ENCODE data around the gene STX8.
"Not testable (repeated sequence)": the region's sequence is repeated elsewhere in the genome, so short reads cannot be mapped to it uniquely, and the experiment has no call there.

The STX8 gene

GRCh38 chr17:9279893-9280292 lies 295.7 kb downstream of the STX8 start:
- no peak for DNase-seq
- ATAC-seq: no peak
- Mint-ChIP-seq H3K4me3 (no peak overlapping the region), H3K9me3 (no peaks in the 10 kb centered on the region), H3K27ac (peak overlapping the region in 1 of 2 donors; percentile 35), H3K4me1 (peaks cover 7% of the 10 kb centered on the region), H3K27me3 (no peaks in the 10 kb centered on the region)

GRCh38 chr17:9274973-9275372 lies 300.6 kb downstream of the STX8 start:
- H3K27ac Mint-ChIP-seq: peak overlapping the region in 1 of 2 donors; percentile 83
- no peaks in the 10 kb centered on the region for H3K27me3 Mint-ChIP-seq
- peaks cover 28% of the 10 kb centered on the region for H3K4me1 Mint-ChIP-seq
- H3K4me3 Mint-ChIP-seq: peak overlapping the region; percentile 8 to 23
- DNase-seq (no peak), ATAC-seq (no peak)
- H3K9me3 Mint-ChIP-seq: no peaks in the 10 kb centered on the region

- Mint-ChIP-seq H3K27ac (peak overlapping the region; percentile 89 to 92), H3K4me3 (peak overlapping the region; percentile 55 to 72), H3K4me1 (peaks cover 28% of the 10 kb centered on the region), H3K27me3 (no peaks in the 10 kb centered on the region), H3K9me3 (no peaks in the 10 kb centered on the region)
- peak; percentile 19 to 80 for DNase-seq
- ATAC-seq: peak; percentile 99
These were observed 301.9 kb downstream of the STX8 start for GRCh38 chr17:9273428-9274391.

- Mint-ChIP-seq H3K4me3 (peak overlapping the region in 1 of 2 donors; percentile 72), H3K27ac (no peak overlapping the region), H3K4me1 (peaks cover 28% of the 10 kb centered on the region), H3K9me3 (no peaks in the 10 kb centered on the region), H3K27me3 (no peaks in the 10 kb centered on the region)
- DNase-seq: no peak
- no peak for ATAC-seq
These were observed 303.0 kb downstream of the STX8 start for GRCh38 chr17:9272501-9273200.

- no peak for ATAC-seq
- Mint-ChIP-seq H3K4me1 (peaks cover 28% of the 10 kb centered on the region), H3K27me3 (no peaks in the 10 kb centered on the region), H3K9me3 (no peaks in the 10 kb centered on the region), H3K4me3 (no peak overlapping the region), H3K27ac (no peak overlapping the region)
- DNase-seq: no peak
These were observed 303.6 kb downstream of the STX8 start for GRCh38 chr17:9271989-9272388.

- ATAC-seq (no peak), DNase-seq (no peak)
- H3K27ac Mint-ChIP-seq: no peak overlapping the region
- no peaks in the 10 kb centered on the region for H3K27me3 Mint-ChIP-seq
- H3K9me3 Mint-ChIP-seq: no peaks in the 10 kb centered on the region
- peaks cover 28% of the 10 kb centered on the region for H3K4me1 Mint-ChIP-seq
- no peak overlapping the region for H3K4me3 Mint-ChIP-seq
These were observed 304.7 kb downstream of the STX8 start for GRCh38 chr17:9270921-9271320.

- H3K27me3 Mint-ChIP-seq: no peaks in the 10 kb centered on the region
- DNase-seq: no peak
- H3K4me1 Mint-ChIP-seq: peaks cover 21% of the 10 kb centered on the region
- no peaks in the 10 kb centered on the region for H3K9me3 Mint-ChIP-seq
- H3K4me3 Mint-ChIP-seq: no peak overlapping the region
- ATAC-seq: no peak
- H3K27ac Mint-ChIP-seq: peak overlapping the region in 1 of 2 donors; percentile 84
These were observed 306.1 kb downstream of the STX8 start for GRCh38 chr17:9269350-9270035.

GRCh38 chr17:9268546-9268945 lies 307.1 kb downstream of the STX8 start:
- Mint-ChIP-seq H3K4me1 (peaks cover 11% of the 10 kb centered on the region), H3K9me3 (no peaks in the 10 kb centered on the region), H3K27ac (no peak overlapping the region), H3K4me3 (no peak overlapping the region), H3K27me3 (no peaks in the 10 kb centered on the region)
- ATAC-seq (no peak), DNase-seq (no peak)

GRCh38 chr17:9266697-9267117 lies 308.9 kb downstream of the STX8 start:
- H3K4me3 Mint-ChIP-seq: no peak overlapping the region
- ATAC-seq (no peak), DNase-seq (no peak)
- no peaks in the 10 kb centered on the region for H3K9me3 Mint-ChIP-seq
- no peaks in the 10 kb centered on the region for H3K27me3 Mint-ChIP-seq
- no peaks in the 10 kb centered on the region for H3K4me1 Mint-ChIP-seq
- H3K27ac Mint-ChIP-seq: no peak overlapping the region

GRCh38 chr17:9266031-9266680 lies 309.5 kb downstream of the STX8 start:
- Mint-ChIP-seq H3K27ac (no peak overlapping the region), H3K9me3 (no peaks in the 10 kb centered on the region), H3K4me1 (no peaks in the 10 kb centered on the region), H3K4me3 (no peak overlapping the region), H3K27me3 (no peaks in the 10 kb centered on the region)
- DNase-seq (no peak), ATAC-seq (no peak)

- H3K27me3 Mint-ChIP-seq: no peaks in the 10 kb centered on the region
- H3K4me1 Mint-ChIP-seq: peaks cover 25% of the 10 kb centered on the region
- DNase-seq: no peak
- no peak for ATAC-seq
- H3K4me3 Mint-ChIP-seq: no peak overlapping the region
- no peak overlapping the region for H3K27ac Mint-ChIP-seq
- no peaks in the 10 kb centered on the region for H3K9me3 Mint-ChIP-seq
These were observed 314.3 kb downstream of the STX8 start for GRCh38 chr17:9261081-9262012.

GRCh38 chr17:9259419-9259818 lies 316.2 kb downstream of the STX8 start:
- Mint-ChIP-seq H3K9me3 (no peaks in the 10 kb centered on the region), H3K4me3 (no peak overlapping the region), H3K4me1 (peaks cover 29% of the 10 kb centered on the region), H3K27ac (no peak overlapping the region), H3K27me3 (no peaks in the 10 kb centered on the region)
- no peak for DNase-seq
- ATAC-seq: no peak

GRCh38 chr17:9258115-9259015 lies 317.3 kb downstream of the STX8 start:
- H3K27ac Mint-ChIP-seq: peak overlapping the region; percentile 31 to 82
- no peaks in the 10 kb centered on the region for H3K27me3 Mint-ChIP-seq
- H3K4me3 Mint-ChIP-seq: no peak overlapping the region
- peak; percentile 75 for ATAC-seq
- peaks cover 40% of the 10 kb centered on the region for H3K4me1 Mint-ChIP-seq
- DNase-seq: peak in 1 of 2 donors; percentile 27
- no peaks in the 10 kb centered on the region for H3K9me3 Mint-ChIP-seq

GRCh38 chr17:9257630-9257965 lies 318.0 kb downstream of the STX8 start:
- peaks cover 47% of the 10 kb centered on the region for H3K4me1 Mint-ChIP-seq
- ATAC-seq, H3K4me3 Mint-ChIP-seq, H3K27me3 Mint-ChIP-seq, H3K27ac Mint-ChIP-seq, DNase-seq, H3K9me3 Mint-ChIP-seq: not testable (repeated sequence)
